Keratinocyte (primary cell): Measurements from ENCODE around the gene JPH2. TPM values are rescaled to one million over a fixed set of nuclear protein-coding genes. Genes with fewer than 3 reads are reported as not detected.

Source experiments
- DNase-seq: peaks from one replicate; pipeline ENCODE4 v3.0.0-alpha.2; 2011; ENCODE audit warnings: low read depth, missing footprints, low spot score
- FAIRE-seq: peaks from 2 replicates; lab custom pipeline; 2011; peaks lifted over from hg19 to GRCh38; lab: Jason Lieb, UNC
- H2AFZ ChIP-seq: 2 replicates; pipeline ENCODE4 v1.6.0; 2012; ENCODE audit warnings: low read length, control low read depth, inconsistent platforms; ENCODE audit not compliant: control insufficient read depth
- H3K27ac ChIP-seq: 2 replicates; pipeline ENCODE4 v1.5.1; 2011; ENCODE audit warnings: low read length; ENCODE audit not compliant: control insufficient read depth, insufficient read depth
- H3K27me3 ChIP-seq: 3 replicates; pipeline ENCODE4 v1.6.0; 2011; ENCODE audit warnings: low read length; ENCODE audit not compliant: control insufficient read depth, insufficient read depth; ENCODE audit errors: extremely low read depth
- H3K36me3 ChIP-seq, 2 experiments: 2 replicates in 1 of 2; 3 replicates in 1 of 2; pipeline ENCODE4 v1.5.1; 2011; ENCODE audit warnings: low read length in 2 of 2, mild to moderate bottlenecking in 1 of 2; ENCODE audit not compliant: control insufficient read depth in 2 of 2, insufficient read depth in 2 of 2; ENCODE audit errors: extremely low read depth in 1 of 2
- H3K4me1 ChIP-seq: 3 replicates; pipeline ENCODE4 v1.5.1; 2011; ENCODE audit warnings: low read length; ENCODE audit not compliant: control insufficient read depth, insufficient read depth; ENCODE audit errors: extremely low read depth
- H3K4me2 ChIP-seq: 3 replicates; pipeline ENCODE4 v1.6.0; 2011; ENCODE audit warnings: low read depth, low read length; ENCODE audit not compliant: control insufficient read depth, insufficient read depth; ENCODE audit errors: extremely low read depth
- H3K4me3 ChIP-seq, 3 experiments: fragments of 200-600 bp in 1 of 3; sonication (generic) in 1 of 3; 2 replicates in 2 of 3; 3 replicates in 1 of 3; pipeline ENCODE4 v1.5.1; 2011 to 2016; ENCODE audit warnings: low read length in 3 of 3, mild to moderate bottlenecking in 3 of 3, control low read depth in 2 of 3, inconsistent platforms in 1 of 3, low read depth in 1 of 3, mixed read lengths in 1 of 3, mixed run types in 1 of 3, moderate library complexity in 1 of 3; ENCODE audit not compliant: control insufficient read depth in 2 of 3, insufficient read depth in 2 of 3; ENCODE audit errors: extremely low read depth in 1 of 3
- H3K79me2 ChIP-seq: 2 replicates; pipeline ENCODE4 v1.6.0; 2012; ENCODE audit warnings: low read length; ENCODE audit not compliant: control insufficient read depth, insufficient read depth
- H3K9ac ChIP-seq: 3 replicates; pipeline ENCODE4 v1.6.0; 2011; ENCODE audit warnings: low read length; ENCODE audit not compliant: control insufficient read depth, insufficient read depth; ENCODE audit errors: extremely low read depth
- H3K9me1 ChIP-seq: 3 replicates; pipeline ENCODE4 v1.6.0; 2011; ENCODE audit warnings: low read length; ENCODE audit not compliant: control insufficient read depth, insufficient read depth; ENCODE audit errors: extremely low read depth
- H3K9me3 ChIP-seq: 2 replicates; pipeline ENCODE4 v1.5.1; 2012; ENCODE audit warnings: low read depth, low read length; ENCODE audit not compliant: control insufficient read depth
- H4K20me1 ChIP-seq: 3 replicates; pipeline ENCODE4 v1.6.0; 2011; ENCODE audit warnings: low read length; ENCODE audit not compliant: control insufficient read depth, insufficient read depth; ENCODE audit errors: extremely low read depth
- CTCF ChIP-seq, 3 experiments: IDR thresholded peaks in 1 of 3; conservative IDR thresholded peaks in 1 of 3; optimal IDR thresholded peaks in 1 of 3; 2 replicates in 2 of 3; 3 replicates in 1 of 3; pipeline versions ENCODE3 to v1.5.1; 2011; ENCODE audit warnings: low read length in 3 of 3, mild to moderate bottlenecking in 3 of 3, moderate library complexity in 2 of 3, control low read depth in 1 of 3, inconsistent platforms in 1 of 3; ENCODE audit not compliant: insufficient read depth in 2 of 3; ENCODE audit errors: extremely low read depth in 1 of 3
- EZH2 ChIP-seq: IDR thresholded peaks from one replicate; pipeline ENCODE4 v1.6.1; 2012; ENCODE audit warnings: inconsistent platforms, mild to moderate bottlenecking, low read length, moderate library complexity
- dilution Hi-C: fragments of 300-500 bp; cut with MboI; formaldehyde crosslinking; loops from one replicate; pipeline ENCODE4 v1.7.0; 2020; ENCODE audit warnings: low sequenced_read_pairs; ENCODE audit not compliant: extremely low pct_ligation_motif_present
- polyA plus RNA-seq, 5 experiments: library from polyadenylated mRNA; depleted of rRNA in 3 of 5; stranded (reverse) in 3 of 5; stranded (forward) in 1 of 5; unstranded in 1 of 5; fragments of >200 nt; gene quantifications; 1 replicate in 1 of 5; 2 replicates in 3 of 5; 3 replicates in 1 of 5; pipeline versions ENCODE4 v1.2.1 to v1.2.3, GENCODE V29; 2011 to 2012; ENCODE audit warnings: missing spikeins in 2 of 5, low read depth in 1 of 5, low replicate concordance in 1 of 5

JPH2 gene
- polyA plus RNA-seq, 1 donor (not counting 4 experiments of a cell fraction or from before 2014, with no cell fraction given), result 2.5 TPM

- Histone ChIP-seq H3K36me3 (no peaks in the 10 kb centered on the region), H2AFZ (no peak overlapping the region), H3K9ac (no peak overlapping the region), H3K27ac (no peak overlapping the region), H4K20me1 (no peaks in the 10 kb centered on the region), H3K9me3 (no peaks in the 10 kb centered on the region), H3K4me2 (no peak overlapping the region), H3K79me2 (no peaks in the 10 kb centered on the region), H3K4me1 (no peaks in the 10 kb centered on the region), H3K27me3 (no peaks in the 10 kb centered on the region), H3K4me3 (no peak overlapping the region), H3K9me1 (no peaks in the 10 kb centered on the region)
- dilution Hi-C loops, result no loop called here
- DNase-seq (no peak), FAIRE-seq (no peak)
- TF ChIP-seq EZH2 (no peak), CTCF (optimal IDR thresholded peaks at IDR 0.05 in 1 of 3, IDR thresholded peaks at IDR 0.05 in 1 of 3, conservative IDR thresholded peaks at IDR 0.05 in 1 of 3; ENCODE audit: extremely low read depth in 1 of 3, insufficient read depth in 2 of 3, low read length in 3 of 3) (no peak)
These were observed 60.5 kb downstream of the JPH2 start for GRCh38 chr20:44126445-44126844.

- dilution Hi-C loops, result no loop called here
- Histone ChIP-seq H3K9me1 (no peaks in the 10 kb centered on the region), H3K9ac (no peak overlapping the region), H3K27ac (no peak overlapping the region), H3K36me3 (no peaks in the 10 kb centered on the region), H3K79me2 (no peaks in the 10 kb centered on the region), H3K4me3 (no peak overlapping the region), H2AFZ (no peak overlapping the region), H3K4me1 (no peaks in the 10 kb centered on the region), H3K9me3 (no peaks in the 10 kb centered on the region), H4K20me1 (no peaks in the 10 kb centered on the region), H3K4me2 (no peak overlapping the region), H3K27me3 (no peaks in the 10 kb centered on the region)
- FAIRE-seq (no peak), DNase-seq (no peak)
- TF ChIP-seq CTCF (optimal IDR thresholded peaks at IDR 0.05 in 1 of 3, IDR thresholded peaks at IDR 0.05 in 1 of 3, conservative IDR thresholded peaks at IDR 0.05 in 1 of 3; ENCODE audit: extremely low read depth in 1 of 3, insufficient read depth in 2 of 3, low read length in 3 of 3), result no peak
- TF ChIP-seq EZH2, result no peak
These were observed 61.5 kb downstream of the JPH2 start for GRCh38 chr20:44125332-44126127.
